ENCODE measurements around the gene PRKCA.

The PRKCA gene

DNA sequence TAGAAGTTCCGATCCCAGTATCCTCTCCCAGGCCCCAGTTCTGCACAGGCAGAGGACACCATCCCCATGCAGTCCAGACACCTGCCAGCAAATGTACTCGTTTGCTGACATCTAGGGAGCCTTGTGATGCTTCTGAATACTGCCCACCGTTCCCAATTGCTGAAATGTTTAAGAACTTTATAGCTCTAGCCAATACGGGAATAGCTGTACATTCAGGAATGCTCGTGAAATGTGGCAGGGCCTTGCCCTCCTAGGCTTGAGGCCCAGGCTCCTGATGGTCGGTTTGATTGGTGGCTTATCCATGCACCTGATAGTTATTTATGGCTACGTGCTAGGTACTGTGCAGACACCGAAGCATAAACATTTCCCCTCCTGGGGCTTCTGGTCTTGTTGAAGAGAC is 255.5 kb downstream of the PRKCA start:
- no peak for DNase-seq

DNA sequence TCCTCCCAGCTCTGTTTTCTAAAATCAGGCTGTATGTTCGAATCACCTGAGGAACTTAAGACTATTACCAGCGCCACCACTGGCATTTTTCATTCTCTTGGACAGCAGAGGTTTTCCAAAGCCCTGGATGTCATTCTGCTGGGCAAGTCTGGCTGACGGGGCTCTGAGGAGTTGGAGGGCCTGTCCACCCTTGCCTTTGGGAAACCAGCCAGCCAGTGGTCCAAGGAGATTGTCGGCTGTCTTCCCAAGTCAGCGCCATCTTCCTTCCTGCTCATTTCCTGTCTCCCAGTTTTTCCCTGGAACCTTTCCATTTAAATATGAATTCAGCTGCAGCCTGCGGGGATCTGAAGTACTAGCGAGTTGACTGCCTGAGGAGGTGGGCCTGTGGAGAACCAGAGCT is 258.3 kb downstream of the PRKCA start:
- no peak for DNase-seq

DNA sequence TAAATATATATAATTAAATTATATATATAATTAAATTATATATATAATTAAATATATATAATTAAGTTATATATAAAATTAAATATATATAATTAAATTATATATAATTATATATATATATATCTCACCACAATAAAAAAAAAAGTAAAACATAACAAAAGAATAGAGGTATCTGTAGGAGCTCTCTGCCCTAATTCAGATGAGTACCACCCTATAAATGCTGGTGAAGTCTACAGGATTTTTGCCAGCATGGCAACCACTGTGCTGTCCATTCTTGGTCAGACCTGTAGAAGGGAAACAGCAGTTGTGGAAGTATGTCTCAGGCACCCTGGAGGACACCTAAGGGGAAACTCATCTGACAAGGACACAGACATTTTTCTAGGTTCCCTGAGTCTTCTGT is 259.7 kb downstream of the PRKCA start:
- DNase-seq, result no peak

DNA sequence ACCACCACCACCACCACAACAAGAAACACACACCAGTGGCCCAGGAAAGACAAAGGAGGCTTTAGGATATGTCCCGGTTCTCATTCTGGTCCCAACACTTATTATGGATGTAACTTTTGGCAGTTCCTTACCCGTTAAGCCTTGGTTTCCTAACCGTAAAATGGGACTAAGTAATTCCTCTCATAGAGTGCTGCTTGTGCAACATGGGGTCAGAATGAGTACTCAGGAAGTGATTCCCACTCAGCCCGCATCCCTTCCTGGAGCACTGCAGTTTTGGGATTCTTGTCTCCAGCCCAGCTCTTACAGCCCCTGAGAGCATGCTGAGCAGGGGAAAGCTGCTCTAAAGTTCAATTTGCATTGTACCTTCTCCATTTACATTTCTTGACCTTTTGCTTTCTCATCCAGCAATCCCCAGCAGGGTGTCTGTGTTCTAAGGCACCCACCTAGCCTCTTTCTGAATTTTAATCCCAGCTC is 262.6 kb downstream of the PRKCA start:
- DNase-seq, result no peak

DNA sequence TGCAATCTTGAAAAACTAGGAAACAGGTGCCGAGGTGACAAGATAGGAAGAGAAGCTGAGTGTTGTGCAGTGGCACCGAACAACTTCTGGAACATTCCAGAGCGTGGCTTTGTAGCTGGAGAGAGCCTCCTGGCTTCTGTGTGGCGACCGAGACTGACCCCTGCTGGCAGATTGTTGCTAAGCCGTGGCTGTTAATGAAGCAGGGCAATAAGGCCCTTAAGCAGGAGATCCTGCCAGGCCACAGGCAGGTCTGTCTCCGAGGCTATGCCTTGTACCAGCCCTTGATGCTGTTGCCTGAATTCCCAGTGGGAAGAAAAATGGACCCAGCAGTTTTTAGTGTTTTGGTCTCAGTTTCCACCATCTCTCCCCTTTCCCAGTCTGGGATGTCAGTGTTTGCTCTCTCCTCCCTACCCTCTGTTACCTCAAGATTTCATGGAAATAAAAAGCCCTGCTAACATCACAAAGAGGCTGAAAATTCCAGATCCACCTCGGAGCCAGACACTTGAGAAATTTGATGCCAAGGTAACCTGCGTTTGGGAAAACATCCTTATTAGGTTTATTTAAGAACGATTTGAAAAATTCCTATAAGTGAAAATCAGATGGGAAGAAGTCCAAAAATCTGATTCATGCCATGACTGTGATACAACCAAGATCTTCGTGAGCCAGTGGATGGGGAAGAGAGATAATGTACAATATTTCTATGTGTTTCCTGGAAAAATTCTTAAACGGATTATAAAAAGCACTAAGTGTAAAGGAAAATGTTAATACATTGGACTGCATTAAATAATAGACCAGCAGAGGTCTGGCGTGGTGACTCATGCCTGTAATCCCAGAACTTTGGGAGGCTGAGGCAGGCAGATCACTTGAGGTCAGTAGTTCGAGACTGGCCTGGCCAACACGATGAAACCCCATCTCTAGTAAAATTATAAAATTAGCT is 265.1 kb downstream of the PRKCA start:
- no peak for DNase-seq

DNA sequence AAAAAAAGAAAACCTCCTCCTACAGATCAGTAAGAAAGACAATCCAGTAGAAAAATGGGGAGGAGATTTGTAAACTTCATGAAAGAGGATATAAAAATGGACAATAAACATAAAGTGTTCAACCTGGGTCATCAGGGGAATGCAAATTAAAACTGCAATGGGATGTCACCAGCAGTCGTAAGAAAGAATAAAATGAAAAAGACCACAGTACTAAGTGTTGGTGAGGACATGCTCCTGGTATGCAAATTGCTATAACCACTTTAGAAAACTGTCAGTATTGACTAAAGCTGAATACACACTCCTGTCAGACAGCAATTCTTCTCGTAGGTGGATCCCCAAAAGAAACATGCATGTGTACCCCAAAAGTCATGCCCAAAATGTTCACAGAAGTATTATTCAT is 267.2 kb downstream of the PRKCA start:
- no peak for DNase-seq

DNA sequence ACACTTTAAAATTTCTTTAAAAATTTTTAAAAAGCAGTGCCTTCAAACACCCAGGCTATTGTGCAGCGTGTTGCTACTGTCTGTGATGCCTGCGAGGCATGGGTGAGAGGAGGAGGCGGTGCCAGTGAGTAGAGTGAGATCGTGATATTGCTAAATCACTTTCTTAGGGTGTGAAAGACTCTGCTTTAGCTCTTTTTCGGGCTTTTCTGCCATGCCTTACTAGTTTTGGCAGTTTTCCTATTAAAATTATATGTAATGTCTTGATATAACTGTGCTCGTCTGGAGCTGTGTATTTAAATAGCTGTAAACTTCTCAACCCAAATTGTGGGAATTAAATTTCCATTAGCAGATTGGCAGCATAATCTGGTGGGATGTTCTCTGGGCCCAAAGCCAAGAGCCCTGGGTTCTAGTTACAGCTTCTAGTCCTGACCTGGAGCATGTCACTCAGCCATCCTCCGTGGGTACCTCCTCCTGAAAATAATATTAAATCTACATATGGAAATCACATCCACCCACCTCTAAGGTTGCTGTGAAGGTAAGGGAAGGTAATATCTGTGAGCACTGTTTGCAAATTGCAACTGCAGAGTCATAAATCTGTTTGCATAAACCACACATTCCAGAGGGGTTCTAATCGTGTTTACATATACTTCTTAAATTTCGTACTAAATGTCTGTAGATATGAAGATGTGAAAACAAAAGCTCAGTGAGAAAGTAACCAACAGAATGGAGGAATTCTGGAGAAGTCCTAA is 268.2 kb downstream of the PRKCA start:
- DNase-seq, result no peak

DNA sequence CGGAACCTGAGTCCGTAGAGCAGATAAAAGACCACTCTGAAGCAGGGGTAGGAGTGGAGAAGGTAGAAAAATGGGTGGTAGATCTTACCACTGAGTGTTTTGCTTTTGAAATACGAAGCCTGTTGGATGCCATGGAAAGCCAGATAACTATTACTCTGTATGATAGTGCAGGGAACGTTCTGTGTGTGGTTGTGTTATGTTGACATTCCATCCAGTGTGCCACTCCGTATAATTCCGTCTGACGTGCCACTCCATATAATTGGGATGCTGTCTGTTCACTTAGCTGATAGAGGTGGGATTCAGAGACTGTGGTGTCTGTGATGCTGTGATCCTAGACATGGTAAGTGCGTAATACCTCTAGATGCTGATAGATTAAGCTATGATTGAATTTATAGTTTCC is 269.3 kb downstream of the PRKCA start:
- no peak for DNase-seq

DNA sequence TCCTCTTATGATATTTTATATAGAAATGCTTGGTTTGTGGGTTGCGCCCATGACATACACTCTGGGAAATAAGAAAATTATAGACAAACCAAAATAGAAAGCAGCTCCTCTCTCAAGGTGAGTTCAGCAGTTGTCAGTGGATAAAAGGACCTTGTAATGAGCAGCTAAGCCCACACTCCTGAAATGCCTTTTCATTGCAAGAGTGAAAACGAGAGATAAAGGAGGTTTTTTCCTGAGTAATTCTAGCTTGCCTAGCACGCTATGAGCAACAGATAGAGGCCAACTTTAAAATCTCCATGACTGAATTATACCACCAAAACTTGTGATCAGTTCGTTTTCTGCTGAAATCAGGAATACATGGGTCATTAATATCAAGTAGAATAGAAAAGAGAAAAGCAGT is 270.7 kb downstream of the PRKCA start:
- DNase-seq, result no peak

DNA sequence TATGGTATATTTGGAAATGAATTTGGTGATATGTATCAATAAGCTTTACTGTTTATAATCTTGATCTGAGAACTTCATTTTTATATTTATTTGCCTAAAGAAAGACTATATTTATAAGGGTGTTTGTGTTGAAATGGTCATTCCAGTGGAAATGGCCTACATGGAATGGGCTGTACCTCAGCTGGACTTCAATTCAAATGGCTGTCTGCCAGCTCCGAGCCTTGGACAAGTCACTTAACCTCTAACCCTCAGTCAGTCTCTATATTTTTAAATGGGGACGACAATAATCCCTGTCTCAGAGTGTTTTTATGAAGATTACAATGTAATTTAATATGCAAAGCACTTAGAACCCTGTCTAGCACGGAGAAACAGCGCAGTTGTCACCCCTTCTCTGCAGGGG is 271.7 kb downstream of the PRKCA start:
- DNase-seq, result no peak

DNA sequence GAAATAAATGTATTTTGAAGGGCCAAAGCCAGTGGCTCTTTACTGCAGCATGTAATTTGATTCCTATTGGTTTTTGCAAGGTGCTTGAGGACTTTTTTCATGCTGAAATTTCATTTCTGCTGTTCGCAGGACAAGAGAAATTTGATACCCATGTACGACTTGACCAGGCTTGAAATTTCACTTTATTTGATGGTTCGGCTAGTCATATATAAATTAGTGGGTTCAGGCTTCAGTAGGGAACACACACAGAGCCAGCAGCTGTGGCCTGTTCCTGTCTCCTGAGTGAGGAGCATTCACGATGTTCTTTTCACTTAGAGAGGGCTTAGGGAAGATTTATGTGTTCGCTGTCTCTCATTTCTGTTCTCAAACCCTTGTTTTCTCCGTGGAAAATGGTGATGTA is 274.1 kb downstream of the PRKCA start:
- no peak for DNase-seq

DNA sequence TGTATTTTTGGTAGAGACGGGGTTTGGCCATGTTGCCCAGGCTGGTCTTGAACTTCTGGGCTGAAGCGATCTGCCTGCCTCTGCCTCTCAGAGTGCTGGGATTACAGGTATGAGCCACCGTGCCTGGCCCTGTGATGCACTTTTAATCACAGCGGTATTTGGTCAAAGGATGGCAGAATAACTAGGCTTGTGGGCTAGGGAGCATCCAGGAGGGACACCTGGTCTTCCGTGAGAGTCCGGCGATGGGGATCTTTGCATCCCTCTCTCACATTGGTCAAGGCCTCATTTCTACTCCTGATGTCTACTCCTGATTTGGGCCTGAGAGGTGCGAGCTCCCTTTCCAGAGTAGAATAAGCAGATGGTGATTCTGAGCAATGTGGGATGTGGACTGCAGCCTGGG is 274.6 kb downstream of the PRKCA start:
- no peak for DNase-seq

DNA sequence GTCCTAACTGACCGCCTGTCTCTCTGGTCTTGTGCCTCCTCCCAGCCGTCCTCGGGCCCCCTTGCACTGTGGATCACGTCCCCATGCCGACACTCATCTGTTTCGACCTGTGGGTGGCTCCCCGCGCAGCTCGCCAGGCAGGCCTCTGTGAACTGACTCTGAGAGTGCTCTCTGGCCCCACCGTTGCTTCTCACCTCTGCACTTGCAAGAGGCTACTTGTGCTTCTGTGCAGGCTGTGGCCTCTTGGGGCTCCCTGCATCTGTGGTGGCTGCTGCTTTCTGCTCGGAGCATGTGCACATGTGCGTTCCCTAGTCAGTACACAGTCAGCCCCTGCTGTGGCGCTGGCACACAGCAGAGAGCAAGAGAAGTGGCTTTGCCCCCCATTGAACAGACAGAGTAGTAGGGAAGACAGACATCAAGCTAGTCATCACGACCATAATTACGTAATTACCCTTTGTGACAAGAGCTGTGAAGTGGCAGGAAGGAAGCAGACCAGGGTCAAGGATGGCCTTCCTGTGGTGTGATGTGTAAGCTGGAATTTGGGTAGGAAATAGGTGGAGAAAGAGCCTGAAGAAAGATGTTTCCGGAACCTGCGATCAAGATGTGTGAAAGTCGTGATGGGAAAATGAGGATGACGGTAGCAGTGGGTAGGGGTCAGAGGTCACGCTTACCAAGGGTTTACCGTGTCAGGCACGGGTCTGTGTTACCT is 276.5 kb downstream of the PRKCA start:
- no peak for DNase-seq

DNA sequence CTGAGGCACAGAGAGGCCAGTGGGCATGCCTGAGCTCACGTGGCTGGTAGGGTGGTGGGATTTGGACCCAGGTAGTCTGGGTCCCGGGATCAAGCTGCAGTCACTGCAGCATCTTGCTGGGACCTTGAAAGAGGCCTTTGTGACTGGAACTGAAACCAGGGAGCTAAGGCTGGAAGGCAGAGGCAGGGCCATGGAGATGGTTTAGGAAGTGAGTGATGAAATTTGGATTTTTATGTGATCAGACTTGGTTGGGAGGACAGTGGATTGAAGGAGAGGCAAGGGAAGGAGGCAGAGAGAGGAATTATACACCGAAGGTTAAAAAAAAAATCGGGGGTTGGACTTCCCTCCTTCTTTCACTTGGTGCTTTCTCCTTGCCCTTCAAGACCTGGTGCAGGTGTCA is 277.1 kb downstream of the PRKCA start:
- DNase-seq, result no peak

DNA sequence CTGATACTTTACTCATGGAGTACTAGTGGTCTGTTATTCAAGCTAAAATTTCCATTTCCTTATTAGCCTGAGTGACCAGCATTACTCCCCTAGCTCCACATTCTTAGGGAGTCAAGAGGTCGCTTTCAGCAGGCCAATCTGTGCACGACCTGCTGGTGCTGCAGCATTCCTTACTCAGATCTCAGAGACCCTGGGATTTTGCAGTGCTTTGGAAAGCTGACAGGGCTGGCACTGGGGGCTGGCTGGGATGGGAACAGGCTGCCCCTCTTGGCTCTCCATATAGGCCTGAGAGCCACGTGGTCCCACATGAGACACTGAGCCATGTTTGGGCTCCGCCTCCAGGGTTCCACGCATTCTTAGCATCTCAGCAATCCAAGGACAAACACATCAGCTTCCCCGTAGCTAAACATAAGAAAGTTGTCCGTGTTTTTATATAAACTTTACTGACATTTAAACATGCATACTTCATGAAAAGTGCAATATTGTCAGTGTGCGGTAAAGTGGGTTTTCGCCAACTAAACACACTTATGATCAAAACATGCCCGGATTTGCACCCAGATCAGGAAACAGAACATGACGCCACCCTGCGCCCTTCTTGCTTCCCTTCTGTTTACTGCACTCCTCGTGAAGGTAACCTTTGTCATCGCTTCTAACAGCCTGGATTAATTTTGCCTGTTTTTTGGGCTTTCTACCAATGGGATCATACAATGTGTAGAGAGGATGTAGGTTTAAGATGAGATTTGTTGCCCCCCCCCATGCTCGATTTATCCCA is 278.0 kb downstream of the PRKCA start:
- DNase-seq, result no peak

DNA sequence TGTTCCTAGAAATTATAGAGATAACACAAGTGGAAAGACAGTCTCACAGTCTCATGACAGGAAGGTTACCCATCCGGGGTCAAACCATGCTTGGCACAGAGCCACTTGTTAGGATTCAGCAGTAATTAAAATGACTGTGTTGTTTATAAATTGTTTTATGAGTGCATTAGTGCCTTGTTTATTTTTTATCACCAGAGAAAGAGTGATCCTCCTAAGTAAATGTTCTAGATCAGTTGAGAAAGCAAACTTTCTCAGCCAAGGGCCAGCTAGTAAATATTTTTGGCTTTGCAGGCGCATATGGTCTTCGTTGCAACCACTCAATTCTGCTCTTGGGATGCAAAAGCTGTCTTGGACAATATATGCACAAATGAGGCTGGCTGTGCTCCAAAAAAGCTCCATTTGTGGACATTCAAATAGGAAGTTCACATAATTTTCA is 278.6 kb downstream of the PRKCA start:
- DNase-seq, result no peak

DNA sequence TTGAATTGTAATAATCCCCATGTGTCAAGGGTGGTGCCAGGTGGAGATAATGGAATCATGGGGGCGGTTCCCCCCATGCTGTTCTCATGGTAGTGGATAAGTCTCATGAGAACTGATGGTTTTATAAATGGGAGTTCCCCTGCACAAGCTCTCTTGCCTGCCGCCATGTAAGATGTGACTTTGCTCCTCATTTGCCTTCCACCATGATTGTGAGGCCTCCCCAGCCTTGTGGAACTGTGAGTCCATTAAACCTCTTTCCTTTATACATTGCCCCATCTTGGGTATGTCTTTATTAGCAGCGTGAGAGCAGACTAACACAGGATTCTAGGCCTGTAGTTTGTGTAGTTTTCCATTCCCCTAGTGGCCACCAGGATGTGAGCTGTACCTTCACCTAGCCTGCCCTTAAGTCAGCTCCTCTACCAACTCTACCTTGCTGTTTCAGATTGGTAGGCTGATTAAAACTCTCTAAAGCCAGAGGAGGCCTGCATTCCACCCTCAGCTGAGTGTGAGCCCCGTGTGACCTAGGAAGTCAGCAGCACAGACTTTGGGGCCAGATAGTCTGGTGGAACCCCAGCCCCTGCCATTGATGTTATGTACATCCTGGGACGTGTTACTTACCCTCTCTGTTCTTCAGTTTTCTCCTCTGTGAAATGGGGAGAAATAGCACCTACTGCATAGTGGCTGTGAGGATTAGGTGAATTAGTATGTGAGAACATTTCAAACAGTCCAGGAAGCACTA is 280.1 kb downstream of the PRKCA start:
- DNase-seq, result no peak

DNA sequence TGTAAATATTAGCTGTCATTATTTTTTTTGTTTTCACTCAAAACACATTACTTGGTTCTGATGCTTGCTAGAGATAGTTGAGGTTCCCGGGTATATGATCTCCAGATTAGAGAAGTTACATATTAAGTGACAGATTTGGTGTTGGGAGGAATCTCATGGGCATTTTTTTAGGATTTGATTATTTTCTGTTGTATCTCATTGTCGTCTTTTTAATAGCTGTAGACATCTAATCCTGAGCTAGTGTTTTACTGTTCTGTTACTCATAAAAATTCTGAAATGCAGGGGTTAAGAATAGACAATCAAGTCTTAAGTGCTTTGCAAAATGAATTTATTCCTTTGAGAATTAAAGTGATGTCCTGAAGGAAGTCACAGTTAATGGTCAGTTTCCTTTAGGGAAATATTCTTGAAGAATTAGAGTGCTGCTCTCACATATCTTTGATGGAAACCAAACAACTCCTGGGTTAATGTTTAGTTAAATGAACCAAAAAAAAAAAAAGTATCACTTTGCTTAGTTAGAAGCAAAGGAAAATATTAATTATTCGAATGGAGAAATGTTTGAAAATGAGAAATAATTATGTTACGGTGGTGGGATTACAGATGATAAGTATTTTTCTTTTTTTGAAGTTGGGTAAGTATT is 280.8 kb downstream of the PRKCA start:
- DNase-seq, result no peak

DNA sequence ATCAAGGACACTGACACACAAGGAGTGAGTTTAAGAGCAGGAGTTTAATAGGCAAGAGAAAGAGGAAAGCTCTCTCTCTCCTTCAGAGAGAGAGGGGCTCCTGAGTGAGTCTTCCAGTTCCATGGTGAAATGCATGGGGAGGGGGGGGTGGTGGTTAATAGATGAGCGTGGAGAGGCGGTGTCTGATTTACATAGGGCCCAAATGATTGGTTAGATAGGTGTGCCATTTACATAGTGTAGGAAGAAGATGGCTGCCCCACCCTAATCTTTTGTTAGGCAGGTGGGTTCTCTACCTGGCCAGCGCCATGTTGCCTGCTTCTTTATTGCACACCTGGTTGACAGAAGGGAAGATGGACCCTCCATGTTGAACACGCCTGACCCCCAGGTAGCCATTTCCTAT is 282.5 kb downstream of the PRKCA start:
- no peak for DNase-seq

DNA sequence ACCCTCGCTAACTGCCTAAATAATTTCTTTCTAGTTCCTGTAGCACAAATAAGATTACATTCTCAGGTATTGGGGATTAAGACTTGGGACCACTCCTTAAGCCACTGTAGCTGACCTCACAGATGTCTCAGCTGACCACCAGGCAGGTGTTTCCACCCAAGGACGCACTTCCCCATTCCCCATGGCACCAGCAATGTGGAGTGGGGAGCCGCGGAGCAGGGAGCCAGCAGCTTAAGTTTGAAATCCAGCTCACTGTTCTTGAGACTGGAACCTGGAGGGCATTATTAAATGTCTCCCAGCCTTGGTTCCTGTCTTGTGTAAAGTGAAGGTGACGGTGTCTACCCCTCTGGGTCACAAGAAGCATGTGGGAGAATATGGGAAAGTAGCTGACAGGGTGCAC is 283.1 kb downstream of the PRKCA start:
- no peak for DNase-seq

DNA sequence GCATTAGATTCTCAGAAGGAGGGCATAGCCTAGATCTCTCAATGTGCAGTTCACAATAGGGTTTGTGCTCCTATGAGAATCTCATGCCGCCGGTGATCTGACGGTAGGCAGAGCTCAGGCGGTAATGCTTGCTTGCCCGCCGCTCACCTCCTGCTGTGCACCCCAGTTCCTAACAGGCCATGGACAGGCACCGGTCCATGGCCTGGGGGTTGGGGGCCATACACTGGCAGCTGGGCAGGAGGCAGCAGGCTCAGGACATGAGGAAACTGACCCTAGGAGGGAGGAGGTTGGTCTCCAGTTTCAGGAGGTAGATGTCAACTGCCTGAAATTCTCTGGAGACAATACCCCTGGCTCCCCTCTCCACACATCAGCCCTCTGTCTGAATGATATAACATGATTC is 287.5 kb downstream of the PRKCA start:
- DNase-seq, result no peak

Data from NCI-H510A (cell line).